ENCODE measurements around the gene ZC2HC1C. TPM values are rescaled to one million over a fixed set of nuclear protein-coding genes. Genes with fewer than 3 reads are reported as not detected.
"Not testable (repeated sequence)": the region's sequence is repeated elsewhere in the genome, so short reads cannot be mapped to it uniquely, and the experiment has no call there.

ZC2HC1C gene
- total and polyA plus RNA-seq, 2 experiments from 2014 or later = 0.90 to 2.8 TPM

DNA sequence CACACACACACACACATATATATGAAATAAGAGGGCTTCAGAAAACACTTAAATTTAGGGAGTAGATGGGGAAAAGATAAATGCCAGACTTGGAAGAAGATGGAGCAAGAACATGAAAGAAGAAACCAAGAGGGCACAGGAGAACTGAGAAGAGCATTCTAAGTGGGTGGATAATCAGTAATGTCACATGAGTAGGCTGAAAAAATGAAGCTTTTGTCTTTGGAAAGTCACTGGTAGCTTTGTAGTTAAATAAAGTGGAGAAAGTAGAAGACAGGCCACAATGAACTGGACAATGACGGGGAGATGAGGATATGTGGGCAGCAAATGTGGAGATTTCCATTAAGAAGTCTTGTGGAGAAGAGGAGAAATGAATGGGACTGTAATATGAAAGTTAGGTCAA lies 2.2 kb upstream of the ZC2HC1C start:
- Mint-ChIP-seq H3K9me3 (no peaks in the 10 kb centered on the region), H3K27ac (no peak overlapping the region), H3K4me1 (peaks cover 10% of the 10 kb centered on the region; the same call in 2 of the 3 replicates), H3K36me3 (ENCODE audit: low read depth) (no peaks in the 10 kb centered on the region), H3K4me3 (no peak overlapping the region), H3K27me3 (ENCODE audit: insufficient read depth, low read depth, poor library complexity) (peaks cover 4% of the 10 kb centered on the region)
- DNase-seq (ENCODE audit: low spot score) (no peak), ATAC-seq (no peak)
- Histone ChIP-seq H3K36me3 (ENCODE audit: insufficient read depth) (no peaks in the 10 kb centered on the region), H3F3A (replicated peaks; ENCODE audit: low read depth) (peaks cover 12% of the 10 kb centered on the region), H4K20me1 (replicated peaks; ENCODE audit: insufficient read depth) (no peaks in the 10 kb centered on the region; the same call in 1 of the 2 replicates), H3K4me3 (no peak overlapping the region; the same call in 1 of the 2 replicates), H3K4me2 (no peak overlapping the region), H3K9me2 (ENCODE audit: insufficient read depth) (no peaks in the 10 kb centered on the region), H3K27me3 (ENCODE audit: insufficient read depth) (no peaks in the 10 kb centered on the region), H2AFZ (no peak overlapping the region), H3K4me1 (ENCODE audit: insufficient read depth) (peaks cover 15% of the 10 kb centered on the region; the same call in 1 of the 2 replicates), H3K79me2 (replicated peaks; ENCODE audit: insufficient read depth) (peaks cover 30% of the 10 kb centered on the region), H3K27ac (ENCODE audit: low read depth) (no peak overlapping the region)
- TF ChIP-seq, protein P1, sequence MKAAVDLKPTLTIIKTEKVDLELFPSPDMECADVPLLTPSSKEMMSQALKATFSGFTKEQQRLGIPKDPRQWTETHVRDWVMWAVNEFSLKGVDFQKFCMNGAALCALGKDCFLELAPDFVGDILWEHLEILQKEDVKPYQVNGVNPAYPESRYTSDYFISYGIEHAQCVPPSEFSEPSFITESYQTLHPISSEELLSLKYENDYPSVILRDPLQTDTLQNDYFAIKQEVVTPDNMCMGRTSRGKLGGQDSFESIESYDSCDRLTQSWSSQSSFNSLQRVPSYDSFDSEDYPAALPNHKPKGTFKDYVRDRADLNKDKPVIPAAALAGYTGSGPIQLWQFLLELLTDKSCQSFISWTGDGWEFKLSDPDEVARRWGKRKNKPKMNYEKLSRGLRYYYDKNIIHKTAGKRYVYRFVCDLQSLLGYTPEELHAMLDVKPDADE (IDR thresholded peaks at IDR 0.05) = no peak
- TF ChIP-seq EZH2 (IDR thresholded peaks at IDR 0.05; ENCODE audit: low read depth, unreplicated experiment) (no peak), NANOG (IDR thresholded peaks at IDR 0.05; ENCODE audit: borderline replicate concordance) (no peak)
- TF ChIP-seq, protein P2, sequence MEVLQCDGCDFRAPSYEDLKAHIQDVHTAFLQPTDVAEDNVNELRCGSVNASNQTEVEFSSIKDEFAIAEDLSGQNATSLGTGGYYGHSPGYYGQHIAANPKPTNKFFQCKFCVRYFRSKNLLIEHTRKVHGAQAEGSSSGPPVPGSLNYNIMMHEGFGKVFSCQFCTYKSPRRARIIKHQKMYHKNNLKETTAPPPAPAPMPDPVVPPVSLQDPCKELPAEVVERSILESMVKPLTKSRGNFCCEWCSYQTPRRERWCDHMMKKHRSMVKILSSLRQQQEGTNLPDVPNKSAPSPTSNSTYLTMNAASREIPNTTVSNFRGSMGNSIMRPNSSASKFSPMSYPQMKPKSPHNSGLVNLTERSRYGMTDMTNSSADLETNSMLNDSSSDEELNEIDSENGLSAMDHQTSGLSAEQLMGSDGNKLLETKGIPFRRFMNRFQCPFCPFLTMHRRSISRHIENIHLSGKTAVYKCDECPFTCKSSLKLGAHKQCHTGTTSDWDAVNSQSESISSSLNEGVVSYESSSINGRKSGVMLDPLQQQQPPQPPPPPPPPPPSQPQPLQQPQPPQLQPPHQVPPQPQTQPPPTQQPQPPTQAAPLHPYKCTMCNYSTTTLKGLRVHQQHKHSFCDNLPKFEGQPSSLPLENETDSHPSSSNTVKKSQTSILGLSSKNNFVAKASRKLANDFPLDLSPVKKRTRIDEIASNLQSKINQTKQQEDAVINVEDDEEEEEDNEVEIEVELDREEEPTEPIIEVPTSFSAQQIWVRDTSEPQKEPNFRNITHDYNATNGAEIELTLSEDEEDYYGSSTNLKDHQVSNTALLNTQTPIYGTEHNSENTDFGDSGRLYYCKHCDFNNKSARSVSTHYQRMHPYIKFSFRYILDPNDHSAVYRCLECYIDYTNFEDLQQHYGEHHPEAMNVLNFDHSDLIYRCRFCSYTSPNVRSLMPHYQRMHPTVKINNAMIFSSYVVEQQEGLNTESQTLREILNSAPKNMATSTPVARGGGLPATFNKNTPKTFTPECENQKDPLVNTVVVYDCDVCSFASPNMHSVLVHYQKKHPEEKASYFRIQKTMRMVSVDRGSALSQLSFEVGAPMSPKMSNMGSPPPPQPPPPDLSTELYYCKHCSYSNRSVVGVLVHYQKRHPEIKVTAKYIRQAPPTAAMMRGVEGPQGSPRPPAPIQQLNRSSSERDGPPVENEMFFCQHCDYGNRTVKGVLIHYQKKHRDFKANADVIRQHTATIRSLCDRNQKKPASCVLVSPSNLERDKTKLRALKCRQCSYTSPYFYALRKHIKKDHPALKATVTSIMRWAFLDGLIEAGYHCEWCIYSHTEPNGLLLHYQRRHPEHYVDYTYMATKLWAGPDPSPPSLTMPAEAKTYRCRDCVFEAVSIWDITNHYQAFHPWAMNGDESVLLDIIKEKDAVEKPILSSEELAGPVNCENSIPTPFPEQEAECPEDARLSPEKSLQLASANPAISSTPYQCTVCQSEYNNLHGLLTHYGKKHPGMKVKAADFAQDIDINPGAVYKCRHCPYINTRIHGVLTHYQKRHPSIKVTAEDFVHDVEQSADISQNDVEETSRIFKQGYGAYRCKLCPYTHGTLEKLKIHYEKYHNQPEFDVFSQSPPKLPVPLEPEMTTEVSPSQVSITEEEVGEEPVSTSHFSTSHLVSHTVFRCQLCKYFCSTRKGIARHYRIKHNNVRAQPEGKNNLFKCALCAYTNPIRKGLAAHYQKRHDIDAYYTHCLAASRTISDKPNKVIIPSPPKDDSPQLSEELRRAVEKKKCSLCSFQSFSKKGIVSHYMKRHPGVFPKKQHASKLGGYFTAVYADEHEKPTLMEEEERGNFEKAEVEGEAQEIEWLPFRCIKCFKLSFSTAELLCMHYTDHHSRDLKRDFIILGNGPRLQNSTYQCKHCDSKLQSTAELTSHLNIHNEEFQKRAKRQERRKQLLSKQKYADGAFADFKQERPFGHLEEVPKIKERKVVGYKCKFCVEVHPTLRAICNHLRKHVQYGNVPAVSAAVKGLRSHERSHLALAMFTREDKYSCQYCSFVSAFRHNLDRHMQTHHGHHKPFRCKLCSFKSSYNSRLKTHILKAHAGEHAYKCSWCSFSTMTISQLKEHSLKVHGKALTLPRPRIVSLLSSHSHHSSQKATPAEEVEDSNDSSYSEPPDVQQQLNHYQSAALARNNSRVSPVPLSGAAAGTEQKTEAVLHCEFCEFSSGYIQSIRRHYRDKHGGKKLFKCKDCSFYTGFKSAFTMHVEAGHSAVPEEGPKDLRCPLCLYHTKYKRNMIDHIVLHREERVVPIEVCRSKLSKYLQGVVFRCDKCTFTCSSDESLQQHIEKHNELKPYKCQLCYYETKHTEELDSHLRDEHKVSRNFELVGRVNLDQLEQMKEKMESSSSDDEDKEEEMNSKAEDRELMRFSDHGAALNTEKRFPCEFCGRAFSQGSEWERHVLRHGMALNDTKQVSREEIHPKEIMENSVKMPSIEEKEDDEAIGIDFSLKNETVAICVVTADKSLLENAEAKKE (CRISPR knock-in tag; IDR thresholded peaks at IDR 0.05) = no peak
- TF ChIP-seq, protein P3, sequence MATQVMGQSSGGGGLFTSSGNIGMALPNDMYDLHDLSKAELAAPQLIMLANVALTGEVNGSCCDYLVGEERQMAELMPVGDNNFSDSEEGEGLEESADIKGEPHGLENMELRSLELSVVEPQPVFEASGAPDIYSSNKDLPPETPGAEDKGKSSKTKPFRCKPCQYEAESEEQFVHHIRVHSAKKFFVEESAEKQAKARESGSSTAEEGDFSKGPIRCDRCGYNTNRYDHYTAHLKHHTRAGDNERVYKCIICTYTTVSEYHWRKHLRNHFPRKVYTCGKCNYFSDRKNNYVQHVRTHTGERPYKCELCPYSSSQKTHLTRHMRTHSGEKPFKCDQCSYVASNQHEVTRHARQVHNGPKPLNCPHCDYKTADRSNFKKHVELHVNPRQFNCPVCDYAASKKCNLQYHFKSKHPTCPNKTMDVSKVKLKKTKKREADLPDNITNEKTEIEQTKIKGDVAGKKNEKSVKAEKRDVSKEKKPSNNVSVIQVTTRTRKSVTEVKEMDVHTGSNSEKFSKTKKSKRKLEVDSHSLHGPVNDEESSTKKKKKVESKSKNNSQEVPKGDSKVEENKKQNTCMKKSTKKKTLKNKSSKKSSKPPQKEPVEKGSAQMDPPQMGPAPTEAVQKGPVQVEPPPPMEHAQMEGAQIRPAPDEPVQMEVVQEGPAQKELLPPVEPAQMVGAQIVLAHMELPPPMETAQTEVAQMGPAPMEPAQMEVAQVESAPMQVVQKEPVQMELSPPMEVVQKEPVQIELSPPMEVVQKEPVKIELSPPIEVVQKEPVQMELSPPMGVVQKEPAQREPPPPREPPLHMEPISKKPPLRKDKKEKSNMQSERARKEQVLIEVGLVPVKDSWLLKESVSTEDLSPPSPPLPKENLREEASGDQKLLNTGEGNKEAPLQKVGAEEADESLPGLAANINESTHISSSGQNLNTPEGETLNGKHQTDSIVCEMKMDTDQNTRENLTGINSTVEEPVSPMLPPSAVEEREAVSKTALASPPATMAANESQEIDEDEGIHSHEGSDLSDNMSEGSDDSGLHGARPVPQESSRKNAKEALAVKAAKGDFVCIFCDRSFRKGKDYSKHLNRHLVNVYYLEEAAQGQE (IDR thresholded peaks at IDR 0.05; ENCODE audit: unreplicated experiment) = no peak

DNA sequence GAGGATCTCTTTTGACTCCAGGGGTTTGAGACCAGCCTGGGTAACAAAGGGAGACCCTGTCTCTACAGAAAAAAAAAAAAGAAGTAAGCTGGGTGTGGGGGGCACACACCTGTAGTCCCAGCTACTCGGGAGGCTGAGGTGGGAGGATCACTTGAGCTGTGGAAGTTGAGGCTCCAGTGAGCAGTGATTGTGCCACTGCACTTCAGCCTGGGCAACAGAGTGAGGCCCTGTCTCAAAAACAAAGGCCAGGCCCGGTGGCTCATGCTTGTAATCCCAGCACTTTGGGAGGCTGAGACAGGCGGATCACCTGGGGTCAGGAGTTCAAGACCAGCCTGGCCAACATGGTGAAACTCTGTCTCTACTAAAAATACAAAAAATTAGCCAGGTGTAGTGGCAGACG lies 1.7 kb upstream of the ZC2HC1C start:
- H3K79me2 ChIP-seq (replicated peaks; ENCODE audit: insufficient read depth) = peaks cover 25% of the 10 kb centered on the region
- 0 out of 2 replicates have a peak overlapping the region, but pooled peaks have one; percentile 1 for H2AFZ ChIP-seq
- H3K27ac Mint-ChIP-seq; H3K4me3 Mint-ChIP-seq; H3K36me3 ChIP-seq (ENCODE audit: insufficient read depth); H3K36me3 Mint-ChIP-seq (ENCODE audit: low read depth); H3K27me3 ChIP-seq (ENCODE audit: insufficient read depth); H3K9me3 Mint-ChIP-seq; H3K27me3 Mint-ChIP-seq (ENCODE audit: insufficient read depth, low read depth, poor library complexity); ATAC-seq; H4K20me1 ChIP-seq (replicated peaks; ENCODE audit: insufficient read depth); DNase-seq (ENCODE audit: low spot score); H3K9me2 ChIP-seq (ENCODE audit: insufficient read depth); H3K27ac ChIP-seq (ENCODE audit: low read depth): not testable (repeated sequence)
- H3K4me2 ChIP-seq = peak overlapping the region; percentile 89
- H3F3A ChIP-seq (replicated peaks; ENCODE audit: low read depth) = peaks cover 12% of the 10 kb centered on the region
- peaks cover 12% of the 10 kb centered on the region; the same call in 1 of the 2 replicates for H3K4me1 ChIP-seq (ENCODE audit: insufficient read depth)
- H3K4me3 ChIP-seq = peak overlapping the region; percentile 61
- H3K4me1 Mint-ChIP-seq = peaks cover 10% of the 10 kb centered on the region; the same call in 2 of the 3 replicates
